ENCODE data around the gene SAA4. TPM values are rescaled to one million over a fixed set of nuclear protein-coding genes. Genes with fewer than 3 reads are reported as not detected.

The SAA4 gene
- total and polyA plus RNA-seq, 5 donors from 2014 or later: not detected

- no peaks in the 10 kb centered on the region for H3K9me3 ChIP-seq (ENCODE audit: control insufficient read depth in 2 of 2, low read length in 2 of 2)
- ATAC-seq (ENCODE audit: low read depth in 2 of 2): no peak
- Mint-ChIP-seq H3K4me3 (no peak overlapping the region), H3K36me3 (no peaks in the 10 kb centered on the region), H3K27me3 (peaks cover 13% of the 10 kb centered on the region), H3K4me1 (no peaks in the 10 kb centered on the region), H3K9me3 (no peaks in the 10 kb centered on the region), H3K27ac (no peak overlapping the region)
- H3K4me1 ChIP-seq (ENCODE audit: control insufficient read depth, insufficient read depth, low read length, poor library complexity, severe bottlenecking): no peaks in the 10 kb centered on the region
- H3K27me3 ChIP-seq (ENCODE audit: control insufficient read depth, insufficient read depth, low read length): peaks cover 2% of the 10 kb centered on the region
- no peak overlapping the region for H3K4me3 ChIP-seq (ENCODE audit: low read depth, low read length)
- no peak for DNase-seq
- H3K36me3 ChIP-seq (ENCODE audit: control insufficient read depth, insufficient read depth, low read length): no peaks in the 10 kb centered on the region
- no peak overlapping the region for H3K27ac ChIP-seq (ENCODE audit: insufficient read depth, low read length, poor library complexity, severe bottlenecking)
Observed at GRCh38 chr11:18225913-18226312, 10.7 kb downstream of the SAA4 start.

- Mint-ChIP-seq H3K4me1 (no peaks in the 10 kb centered on the region), H3K27ac (no peak overlapping the region), H3K9me3 (no peaks in the 10 kb centered on the region), H3K36me3 (no peaks in the 10 kb centered on the region), H3K27me3 (peaks cover 23% of the 10 kb centered on the region), H3K4me3 (no peak overlapping the region)
- no peaks in the 10 kb centered on the region for H3K36me3 ChIP-seq (ENCODE audit: control insufficient read depth, insufficient read depth, low read length)
- DNase-seq (no peak), ATAC-seq (ENCODE audit: low read depth in 2 of 2) (no peak)
- H3K9me3 ChIP-seq (ENCODE audit: control insufficient read depth in 2 of 2, low read length in 2 of 2): no peaks in the 10 kb centered on the region
- peaks cover 4% of the 10 kb centered on the region for H3K27me3 ChIP-seq (ENCODE audit: control insufficient read depth, insufficient read depth, low read length)
- H3K4me1 ChIP-seq (ENCODE audit: control insufficient read depth, insufficient read depth, low read length, poor library complexity, severe bottlenecking): no peaks in the 10 kb centered on the region
- H3K4me3 ChIP-seq (ENCODE audit: low read depth, low read length): no peak overlapping the region
- no peak overlapping the region for H3K27ac ChIP-seq (ENCODE audit: insufficient read depth, low read length, poor library complexity, severe bottlenecking)
Observed at GRCh38 chr11:18223591-18224387, 12.8 kb downstream of the SAA4 start.

- H3K36me3 ChIP-seq (ENCODE audit: control insufficient read depth, insufficient read depth, low read length): no peaks in the 10 kb centered on the region
- peaks cover 30% of the 10 kb centered on the region for H3K27me3 Mint-ChIP-seq
- H3K4me1 Mint-ChIP-seq: no peaks in the 10 kb centered on the region
- no peak overlapping the region for H3K4me3 Mint-ChIP-seq
- peak overlapping the region in 1 of 3 donors; percentile 78 for H3K27ac Mint-ChIP-seq
- no peak for DNase-seq
- H3K4me3 ChIP-seq (ENCODE audit: low read depth, low read length): no peak overlapping the region
- H3K9me3 ChIP-seq (ENCODE audit: control insufficient read depth in 2 of 2, low read length in 2 of 2): no peaks in the 10 kb centered on the region
- no peaks in the 10 kb centered on the region for H3K4me1 ChIP-seq (ENCODE audit: control insufficient read depth, insufficient read depth, low read length, poor library complexity, severe bottlenecking)
- peaks cover 7% of the 10 kb centered on the region for H3K27me3 ChIP-seq (ENCODE audit: control insufficient read depth, insufficient read depth, low read length)
- ATAC-seq (ENCODE audit: low read depth in 2 of 2): no peak
- H3K27ac ChIP-seq (ENCODE audit: insufficient read depth, low read length, poor library complexity, severe bottlenecking): no peak overlapping the region
- H3K9me3 Mint-ChIP-seq: no peaks in the 10 kb centered on the region
- no peaks in the 10 kb centered on the region for H3K36me3 Mint-ChIP-seq
Observed at GRCh38 chr11:18222814-18223421, 13.7 kb downstream of the SAA4 start.

GRCh38 chr11:18221274-18221876 is 15.2 kb downstream of the SAA4 start:
- no peak for DNase-seq
- Mint-ChIP-seq H3K27me3 (peaks cover 35% of the 10 kb centered on the region), H3K4me3 (no peak overlapping the region)

GRCh38 chr11:18209058-18209457 is 27.5 kb downstream of the SAA4 start:
- Mint-ChIP-seq H3K4me1 (peaks cover 0 to 5% (median under 1%) of the 10 kb centered on the region in 4 donors), H3K9me3 (peaks cover 0 to 7% (median 0%) of the 10 kb centered on the region in 7 donors), H3K27ac (no peak overlapping the region), H3K4me3 (no peak overlapping the region), H3K36me3 (no peaks in the 10 kb centered on the region), H3K27me3 (peaks cover 49% of the 10 kb centered on the region)
- DNase-seq: no peak
- Histone ChIP-seq H3K27ac (ENCODE audit: insufficient read depth, low read length, poor library complexity, severe bottlenecking) (no peak overlapping the region), H3K4me1 (ENCODE audit: control insufficient read depth, insufficient read depth, low read length, poor library complexity, severe bottlenecking) (no peaks in the 10 kb centered on the region), H3K27me3 (ENCODE audit: control insufficient read depth, insufficient read depth, low read length) (peaks cover 11% of the 10 kb centered on the region), H3K4me3 (ENCODE audit: low read depth, low read length) (no peak overlapping the region), H3K36me3 (ENCODE audit: control insufficient read depth, insufficient read depth, low read length) (no peaks in the 10 kb centered on the region), H3K9me3 (ENCODE audit: control insufficient read depth in 2 of 2, low read length in 2 of 2) (no peaks in the 10 kb centered on the region)
- no peak for ATAC-seq (ENCODE audit: low read depth in 2 of 2)

More at GRCh38 chr11:18221274-18221876, 15.2 kb downstream of the SAA4 start:
- Mint-ChIP-seq H3K27ac (no peak overlapping the region), H3K9me3 (no peaks in the 10 kb centered on the region), H3K4me1 (no peaks in the 10 kb centered on the region), H3K36me3 (no peaks in the 10 kb centered on the region)
- Histone ChIP-seq H3K4me1 (ENCODE audit: control insufficient read depth, insufficient read depth, low read length, poor library complexity, severe bottlenecking) (no peaks in the 10 kb centered on the region), H3K36me3 (ENCODE audit: control insufficient read depth, insufficient read depth, low read length) (no peaks in the 10 kb centered on the region), H3K27ac (ENCODE audit: insufficient read depth, low read length, poor library complexity, severe bottlenecking) (no peak overlapping the region), H3K9me3 (ENCODE audit: control insufficient read depth in 2 of 2, low read length in 2 of 2) (no peaks in the 10 kb centered on the region), H3K27me3 (ENCODE audit: control insufficient read depth, insufficient read depth, low read length) (peaks cover 6% of the 10 kb centered on the region), H3K4me3 (ENCODE audit: low read depth, low read length) (no peak overlapping the region)
- no peak for ATAC-seq (ENCODE audit: low read depth in 2 of 2)

GRCh38 chr11:18204771-18205170 is 31.8 kb downstream of the SAA4 start:
- H3K36me3 ChIP-seq (ENCODE audit: control insufficient read depth, insufficient read depth, low read length): no peaks in the 10 kb centered on the region
- H3K27me3 Mint-ChIP-seq: peaks cover 51% of the 10 kb centered on the region
- H3K9me3 ChIP-seq (ENCODE audit: control insufficient read depth in 2 of 2, low read length in 2 of 2): no peaks in the 10 kb centered on the region
- no peaks in the 10 kb centered on the region for H3K4me1 ChIP-seq (ENCODE audit: control insufficient read depth, insufficient read depth, low read length, poor library complexity, severe bottlenecking)
- DNase-seq (no peak), ATAC-seq (ENCODE audit: low read depth in 2 of 2) (no peak)
- H3K4me3 ChIP-seq (ENCODE audit: low read depth, low read length): no peak overlapping the region
- peaks cover 0 to 5% (median under 1%) of the 10 kb centered on the region in 4 donors for H3K4me1 Mint-ChIP-seq
- H3K27me3 ChIP-seq (ENCODE audit: control insufficient read depth, insufficient read depth, low read length): peaks cover 14% of the 10 kb centered on the region
- no peak overlapping the region for H3K27ac ChIP-seq (ENCODE audit: insufficient read depth, low read length, poor library complexity, severe bottlenecking)
- no peak overlapping the region for H3K27ac Mint-ChIP-seq
- no peak overlapping the region for H3K4me3 Mint-ChIP-seq
- H3K9me3 Mint-ChIP-seq: peaks cover 0 to 12% (median 0%) of the 10 kb centered on the region in 7 donors
- H3K36me3 Mint-ChIP-seq: no peaks in the 10 kb centered on the region

- Histone ChIP-seq H3K36me3 (ENCODE audit: control insufficient read depth, insufficient read depth, low read length) (no peaks in the 10 kb centered on the region), H3K4me1 (ENCODE audit: control insufficient read depth, insufficient read depth, low read length, poor library complexity, severe bottlenecking) (no peaks in the 10 kb centered on the region), H3K4me3 (ENCODE audit: low read depth, low read length) (no peak overlapping the region), H3K27me3 (ENCODE audit: control insufficient read depth, insufficient read depth, low read length) (peaks cover 18% of the 10 kb centered on the region), H3K27ac (ENCODE audit: insufficient read depth, low read length, poor library complexity, severe bottlenecking) (no peak overlapping the region), H3K9me3 (ENCODE audit: control insufficient read depth in 2 of 2, low read length in 2 of 2) (no peaks in the 10 kb centered on the region)
- DNase-seq (no peak), ATAC-seq (ENCODE audit: low read depth in 2 of 2) (no peak)
- no peaks in the 10 kb centered on the region for H3K36me3 Mint-ChIP-seq
- H3K27ac Mint-ChIP-seq: no peak overlapping the region
- H3K4me1 Mint-ChIP-seq: peaks cover 0 to 5% (median under 1%) of the 10 kb centered on the region in 4 donors
- H3K4me3 Mint-ChIP-seq: no peak overlapping the region
- peaks cover 56% of the 10 kb centered on the region for H3K27me3 Mint-ChIP-seq
- peaks cover 0 to 14% (median 0%) of the 10 kb centered on the region in 7 donors for H3K9me3 Mint-ChIP-seq
Observed at GRCh38 chr11:18204220-18204619, 32.4 kb downstream of the SAA4 start.

Data from CD4-positive, CD25-positive, alpha-beta regulatory T cell (primary cell).